HEK293 (cell line): ENCODE results near the gene WTAP.

Experiments
- GFI1B ChIP-seq: fragments of 450-650 bp; formaldehyde crosslinking; IDR thresholded peaks from 2 replicates; pipeline ENCODE4 v1.5.1; 2016; ENCODE audit warnings: missing biosample characterization, missing genetic modification characterization
- ZNF112 ChIP-seq: fragments of 450-650 bp; formaldehyde crosslinking; IDR thresholded peaks from 2 replicates; pipeline ENCODE4 v1.5.0; 2017; ENCODE audit warnings: missing biosample characterization, missing genetic modification characterization
- ZNF211 ChIP-seq: fragments of 450-650 bp; formaldehyde crosslinking; IDR thresholded peaks from 2 replicates; pipeline ENCODE4 v1.5.1; 2016; ENCODE audit warnings: low read depth, missing biosample characterization, missing genetic modification characterization
- ZNF24 ChIP-seq: fragments of 450-650 bp; formaldehyde crosslinking; IDR thresholded peaks from 2 replicates; pipeline ENCODE4 v1.5.1; 2016; ENCODE audit warnings: missing biosample characterization, missing genetic modification characterization
- ZNF350 ChIP-seq: fragments of 450-650 bp; formaldehyde crosslinking; IDR thresholded peaks from 2 replicates; pipeline ENCODE4 v1.5.0; 2017; ENCODE audit warnings: missing biosample characterization, mild to moderate bottlenecking, missing genetic modification characterization
- ZNF416 ChIP-seq: fragments of 450-650 bp; formaldehyde crosslinking; IDR thresholded peaks from 2 replicates; pipeline ENCODE4 v1.5.1; 2016; ENCODE audit warnings: missing biosample characterization, missing genetic modification characterization
- ZNF555 ChIP-seq: fragments of 450-650 bp; formaldehyde crosslinking; conservative IDR thresholded peaks from 2 replicates; pipeline ENCODE4 v1.5.1; 2017; ENCODE audit warnings: missing biosample characterization, mild to moderate bottlenecking, missing genetic modification characterization, inconsistent platforms
- ZNF596 ChIP-seq: fragments of 450-650 bp; IDR thresholded peaks from 2 replicates; pipeline ENCODE4 v1.5.0; 2018; ENCODE audit warnings: missing biosample characterization, mild to moderate bottlenecking, missing genetic modification characterization, moderate library complexity
- ZNF664 ChIP-seq: fragments of 450-650 bp; formaldehyde crosslinking; IDR thresholded peaks from 2 replicates; pipeline ENCODE4 v1.5.1; 2016; ENCODE audit warnings: missing biosample characterization, missing genetic modification characterization
- ZNF677 ChIP-seq: fragments of 450-650 bp; IDR thresholded peaks from 2 replicates; pipeline ENCODE4 v1.5.0; 2018; ENCODE audit warnings: missing biosample characterization, mild to moderate bottlenecking, missing genetic modification characterization, moderate library complexity
- TF ChIP-seq, protein P1 (sequence below): fragments of 450-650 bp; formaldehyde crosslinking; conservative IDR thresholded peaks from 2 replicates; pipeline ENCODE4 v1.5.1; 2016; ENCODE audit warnings: low read depth, missing biosample characterization, missing genetic modification characterization
- TF ChIP-seq, protein P2 (sequence below): fragments of 450-650 bp; formaldehyde crosslinking; IDR thresholded peaks from 2 replicates; pipeline ENCODE4 v1.5.1; 2016; ENCODE audit warnings: missing biosample characterization, missing genetic modification characterization
- TF ChIP-seq, protein P3 (sequence below): fragments of 450-650 bp; formaldehyde crosslinking; IDR thresholded peaks from 2 replicates; pipeline ENCODE4 v1.5.1; 2016; ENCODE audit warnings: missing biosample characterization, missing genetic modification characterization
- TF ChIP-seq, protein P4 (sequence below): fragments of 450-650 bp; formaldehyde crosslinking; IDR thresholded peaks from 2 replicates; pipeline ENCODE4 v1.5.1; 2016; ENCODE audit warnings: missing biosample characterization, missing genetic modification characterization

DNA sequence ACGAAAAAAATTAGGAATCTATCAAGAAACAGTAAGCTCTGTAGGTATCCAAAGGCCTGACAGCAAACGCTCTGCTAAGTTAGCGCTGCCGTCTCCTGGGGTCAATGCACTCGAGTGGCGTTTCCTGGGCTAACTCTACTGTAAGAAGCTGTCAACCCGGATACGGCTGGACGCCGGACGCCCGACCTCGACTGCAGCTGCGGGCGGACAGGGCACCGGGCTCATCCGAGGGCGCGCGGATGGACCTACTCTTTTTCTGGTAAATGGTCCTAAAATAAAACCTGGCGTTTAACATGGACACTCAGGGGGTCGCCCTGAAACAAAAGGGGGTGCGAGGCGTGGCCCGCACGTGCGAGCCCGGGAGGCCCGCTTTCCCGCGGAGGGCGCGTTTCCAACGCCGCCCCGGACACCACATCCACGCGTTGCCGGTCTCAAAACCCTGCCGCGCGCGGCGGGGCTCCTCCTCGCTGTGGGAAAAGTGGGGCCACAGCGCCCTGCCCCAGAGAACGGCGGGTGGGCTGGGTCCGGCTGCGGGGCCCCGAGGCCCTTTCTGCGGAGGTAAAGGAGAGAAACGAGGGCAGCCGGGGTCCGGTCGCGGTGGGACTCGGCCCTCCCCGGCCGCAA, 61.6 kb downstream of the WTAP start:
- TF ChIP-seq, protein P1, sequence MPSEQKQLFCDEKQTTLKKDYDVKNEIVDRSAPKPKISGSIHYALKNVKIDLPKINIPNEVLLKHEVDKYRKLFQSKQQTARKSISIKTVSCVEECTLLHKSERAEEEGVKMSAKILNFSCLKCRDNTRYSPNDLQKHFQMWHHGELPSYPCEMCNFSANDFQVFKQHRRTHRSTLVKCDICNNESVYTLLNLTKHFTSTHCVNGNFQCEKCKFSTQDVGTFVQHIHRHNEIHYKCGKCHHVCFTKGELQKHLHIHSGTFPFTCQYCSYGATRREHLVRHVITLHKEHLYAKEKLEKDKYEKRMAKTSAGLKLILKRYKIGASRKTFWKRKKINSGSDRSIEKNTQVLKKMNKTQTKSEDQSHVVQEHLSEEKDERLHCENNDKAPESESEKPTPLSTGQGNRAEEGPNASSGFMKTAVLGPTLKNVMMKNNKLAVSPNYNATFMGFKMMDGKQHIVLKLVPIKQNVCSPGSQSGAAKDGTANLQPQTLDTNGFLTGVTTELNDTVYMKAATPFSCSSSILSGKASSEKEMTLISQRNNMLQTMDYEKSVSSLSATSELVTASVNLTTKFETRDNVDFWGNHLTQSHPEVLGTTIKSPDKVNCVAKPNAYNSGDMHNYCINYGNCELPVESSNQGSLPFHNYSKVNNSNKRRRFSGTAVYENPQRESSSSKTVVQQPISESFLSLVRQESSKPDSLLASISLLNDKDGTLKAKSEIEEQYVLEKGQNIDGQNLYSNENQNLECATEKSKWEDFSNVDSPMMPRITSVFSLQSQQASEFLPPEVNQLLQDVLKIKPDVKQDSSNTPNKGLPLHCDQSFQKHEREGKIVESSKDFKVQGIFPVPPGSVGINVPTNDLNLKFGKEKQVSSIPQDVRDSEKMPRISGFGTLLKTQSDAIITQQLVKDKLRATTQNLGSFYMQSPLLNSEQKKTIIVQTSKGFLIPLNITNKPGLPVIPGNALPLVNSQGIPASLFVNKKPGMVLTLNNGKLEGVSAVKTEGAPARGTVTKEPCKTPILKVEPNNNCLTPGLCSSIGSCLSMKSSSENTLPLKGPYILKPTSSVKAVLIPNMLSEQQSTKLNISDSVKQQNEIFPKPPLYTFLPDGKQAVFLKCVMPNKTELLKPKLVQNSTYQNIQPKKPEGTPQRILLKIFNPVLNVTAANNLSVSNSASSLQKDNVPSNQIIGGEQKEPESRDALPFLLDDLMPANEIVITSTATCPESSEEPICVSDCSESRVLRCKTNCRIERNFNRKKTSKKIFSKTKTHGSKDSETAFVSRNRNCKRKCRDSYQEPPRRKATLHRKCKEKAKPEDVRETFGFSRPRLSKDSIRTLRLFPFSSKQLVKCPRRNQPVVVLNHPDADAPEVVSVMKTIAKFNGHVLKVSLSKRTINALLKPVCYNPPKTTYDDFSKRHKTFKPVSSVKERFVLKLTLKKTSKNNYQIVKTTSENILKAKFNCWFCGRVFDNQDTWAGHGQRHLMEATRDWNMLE (tag by site-specific recombination), result no peak
- TF ChIP-seq ZNF24 (tag by site-specific recombination), result no peak
- TF ChIP-seq, protein P2, sequence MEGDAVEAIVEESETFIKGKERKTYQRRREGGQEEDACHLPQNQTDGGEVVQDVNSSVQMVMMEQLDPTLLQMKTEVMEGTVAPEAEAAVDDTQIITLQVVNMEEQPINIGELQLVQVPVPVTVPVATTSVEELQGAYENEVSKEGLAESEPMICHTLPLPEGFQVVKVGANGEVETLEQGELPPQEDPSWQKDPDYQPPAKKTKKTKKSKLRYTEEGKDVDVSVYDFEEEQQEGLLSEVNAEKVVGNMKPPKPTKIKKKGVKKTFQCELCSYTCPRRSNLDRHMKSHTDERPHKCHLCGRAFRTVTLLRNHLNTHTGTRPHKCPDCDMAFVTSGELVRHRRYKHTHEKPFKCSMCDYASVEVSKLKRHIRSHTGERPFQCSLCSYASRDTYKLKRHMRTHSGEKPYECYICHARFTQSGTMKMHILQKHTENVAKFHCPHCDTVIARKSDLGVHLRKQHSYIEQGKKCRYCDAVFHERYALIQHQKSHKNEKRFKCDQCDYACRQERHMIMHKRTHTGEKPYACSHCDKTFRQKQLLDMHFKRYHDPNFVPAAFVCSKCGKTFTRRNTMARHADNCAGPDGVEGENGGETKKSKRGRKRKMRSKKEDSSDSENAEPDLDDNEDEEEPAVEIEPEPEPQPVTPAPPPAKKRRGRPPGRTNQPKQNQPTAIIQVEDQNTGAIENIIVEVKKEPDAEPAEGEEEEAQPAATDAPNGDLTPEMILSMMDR, result no peak
- no peak for TF ChIP-seq ZNF555 (tag by site-specific recombination)
- no peak for TF ChIP-seq ZNF664
- TF ChIP-seq, protein P3, sequence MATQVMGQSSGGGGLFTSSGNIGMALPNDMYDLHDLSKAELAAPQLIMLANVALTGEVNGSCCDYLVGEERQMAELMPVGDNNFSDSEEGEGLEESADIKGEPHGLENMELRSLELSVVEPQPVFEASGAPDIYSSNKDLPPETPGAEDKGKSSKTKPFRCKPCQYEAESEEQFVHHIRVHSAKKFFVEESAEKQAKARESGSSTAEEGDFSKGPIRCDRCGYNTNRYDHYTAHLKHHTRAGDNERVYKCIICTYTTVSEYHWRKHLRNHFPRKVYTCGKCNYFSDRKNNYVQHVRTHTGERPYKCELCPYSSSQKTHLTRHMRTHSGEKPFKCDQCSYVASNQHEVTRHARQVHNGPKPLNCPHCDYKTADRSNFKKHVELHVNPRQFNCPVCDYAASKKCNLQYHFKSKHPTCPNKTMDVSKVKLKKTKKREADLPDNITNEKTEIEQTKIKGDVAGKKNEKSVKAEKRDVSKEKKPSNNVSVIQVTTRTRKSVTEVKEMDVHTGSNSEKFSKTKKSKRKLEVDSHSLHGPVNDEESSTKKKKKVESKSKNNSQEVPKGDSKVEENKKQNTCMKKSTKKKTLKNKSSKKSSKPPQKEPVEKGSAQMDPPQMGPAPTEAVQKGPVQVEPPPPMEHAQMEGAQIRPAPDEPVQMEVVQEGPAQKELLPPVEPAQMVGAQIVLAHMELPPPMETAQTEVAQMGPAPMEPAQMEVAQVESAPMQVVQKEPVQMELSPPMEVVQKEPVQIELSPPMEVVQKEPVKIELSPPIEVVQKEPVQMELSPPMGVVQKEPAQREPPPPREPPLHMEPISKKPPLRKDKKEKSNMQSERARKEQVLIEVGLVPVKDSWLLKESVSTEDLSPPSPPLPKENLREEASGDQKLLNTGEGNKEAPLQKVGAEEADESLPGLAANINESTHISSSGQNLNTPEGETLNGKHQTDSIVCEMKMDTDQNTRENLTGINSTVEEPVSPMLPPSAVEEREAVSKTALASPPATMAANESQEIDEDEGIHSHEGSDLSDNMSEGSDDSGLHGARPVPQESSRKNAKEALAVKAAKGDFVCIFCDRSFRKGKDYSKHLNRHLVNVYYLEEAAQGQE (tag by site-specific recombination), result 0 out of 2 replicates have a peak, but pooled peaks have one; percentile 16
- TF ChIP-seq ZNF416 (tag by site-specific recombination), result no peak
- TF ChIP-seq ZNF596, result no peak
- TF ChIP-seq ZNF677 (tag by site-specific recombination), result no peak
- TF ChIP-seq ZNF211 (tag by site-specific recombination), result no peak
- no peak for TF ChIP-seq GFI1B (tag by site-specific recombination)
- TF ChIP-seq, protein P4, sequence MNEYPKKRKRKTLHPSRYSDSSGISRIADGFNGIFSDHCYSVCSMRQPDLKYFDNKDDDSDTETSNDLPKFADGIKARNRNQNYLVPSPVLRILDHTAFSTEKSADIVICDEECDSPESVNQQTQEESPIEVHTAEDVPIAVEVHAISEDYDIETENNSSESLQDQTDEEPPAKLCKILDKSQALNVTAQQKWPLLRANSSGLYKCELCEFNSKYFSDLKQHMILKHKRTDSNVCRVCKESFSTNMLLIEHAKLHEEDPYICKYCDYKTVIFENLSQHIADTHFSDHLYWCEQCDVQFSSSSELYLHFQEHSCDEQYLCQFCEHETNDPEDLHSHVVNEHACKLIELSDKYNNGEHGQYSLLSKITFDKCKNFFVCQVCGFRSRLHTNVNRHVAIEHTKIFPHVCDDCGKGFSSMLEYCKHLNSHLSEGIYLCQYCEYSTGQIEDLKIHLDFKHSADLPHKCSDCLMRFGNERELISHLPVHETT (tag by site-specific recombination), result no peak
- no peak for TF ChIP-seq ZNF350
- TF ChIP-seq ZNF112, result no peak
